ENCODE results near the gene ZNF354B. TPM values are rescaled to one million over a fixed set of nuclear protein-coding genes. Genes with fewer than 3 reads are reported as not detected.

The ZNF354B gene
- total RNA-seq, 1 experiment from 2014 or later: 11.6 TPM

- H3K4me3 ChIP-seq (replicated peaks in 1 of 2; ENCODE audit: low read depth in 1 of 2, low read length in 2 of 2): no peak overlapping the region
- POLR2A ChIA-PET: no interaction called here
- no TSS peak for BruUV-seq (replicated peaks)
- H3K79me2 ChIP-seq (ENCODE audit: insufficient read depth, low read length): no peaks in the 10 kb centered on the region
- no peak overlapping the region for H3K4me2 ChIP-seq (ENCODE audit: low read length)
- H3K36me3 ChIP-seq (ENCODE audit: control insufficient read depth in 1 of 2, insufficient read depth in 2 of 2, low read length in 2 of 2): no peaks in the 10 kb centered on the region
- H4K20me1 ChIP-seq (ENCODE audit: insufficient read depth): no peaks in the 10 kb centered on the region
- no peak overlapping the region for H2AFZ ChIP-seq (ENCODE audit: low read depth, low read length, poor library complexity, severe bottlenecking)
- no peak overlapping the region for H3K27ac ChIP-seq (ENCODE audit: low read depth, low read length)
- H3K9ac ChIP-seq (ENCODE audit: low read length): no peak overlapping the region
- H3K9me2 ChIP-seq (ENCODE audit: insufficient read depth): no peaks in the 10 kb centered on the region
- intact Hi-C loops (cut with micrococcal nuclease): loop anchor here (10.0 kb wide), 1 partner anchor 227 kb away; the partner anchor contains the start of gene CLK4
- ATAC-seq (no peak), DNase-seq (ENCODE audit: low read depth, low spot score) (no peak)
- H3K27me3 ChIP-seq (ENCODE audit: insufficient read depth, low read length): no peaks in the 10 kb centered on the region
- CTCF ChIA-PET: no interaction called here
- RAD21 ChIA-PET (ENCODE audit: low non-redundant PET in 1 of 2, low total read pairs in 2 of 2, uncharacterized antibody in 2 of 2, unreplicated experiment in 2 of 2): no interaction called here
- TF ChIP-seq MAX (IDR thresholded peaks at IDR 0.05): no peak
- TF ChIP-seq CEBPB (IDR thresholded peaks at IDR 0.05; ENCODE audit: low read depth): no peak
- no peak for TF ChIP-seq TCF7L2 (IDR thresholded peaks at IDR 0.05; ENCODE audit: borderline replicate concordance, extremely low read depth, insufficient read depth, insufficient read length)
- TF ChIP-seq EZH2 (IDR thresholded peaks at IDR 0.05): no peak
- no peak for TF ChIP-seq YY1 (IDR thresholded peaks at IDR 0.05; ENCODE audit: extremely low read depth, insufficient replicate concordance, low read depth, low read length)
- TF ChIP-seq EGR1 (IDR thresholded peaks at IDR 0.05; ENCODE audit: low read depth): no peak
- TF ChIP-seq RAD21 (IDR thresholded peaks at IDR 0.05; ENCODE audit: low read depth): no peak
- no peak for TF ChIP-seq ZNF274 (IDR thresholded peaks at IDR 0.05; ENCODE audit: low read depth, low read length)
- TF ChIP-seq POLR2AphosphoS5 (IDR thresholded peaks at IDR 0.05; ENCODE audit: low read depth, low read length): no peak
- no peak for TF ChIP-seq ELF1 (IDR thresholded peaks at IDR 0.05; ENCODE audit: borderline replicate concordance, low read depth)
- no peaks in the 10 kb centered on the region for H3K9me3 ChIP-seq (ENCODE audit: control insufficient read depth in 1 of 2, insufficient read depth in 1 of 2, low read depth in 1 of 2, low read length in 2 of 2)
- H3K4me1 ChIP-seq (ENCODE audit: control insufficient read depth in 1 of 2, insufficient read depth in 2 of 2, low read length in 2 of 2): no peaks in the 10 kb centered on the region
Measured at GRCh38 chr5:178851951-178852350, 7.8 kb upstream of the ZNF354B start.

- H3K4me3 ChIP-seq (replicated peaks in 1 of 2; ENCODE audit: low read depth in 1 of 2, low read length in 2 of 2): no peak overlapping the region
- no peak overlapping the region for H3K9ac ChIP-seq (ENCODE audit: low read length)
- no peaks in the 10 kb centered on the region for H3K9me2 ChIP-seq (ENCODE audit: insufficient read depth)
- BruUV-seq (replicated peaks): no TSS peak
- H3K36me3 ChIP-seq (ENCODE audit: control insufficient read depth in 1 of 2, insufficient read depth in 2 of 2, low read length in 2 of 2): no peaks in the 10 kb centered on the region
- DNase-seq (ENCODE audit: low read depth, low spot score) (no peak), ATAC-seq (no peak)
- RAD21 ChIA-PET (ENCODE audit: low non-redundant PET in 1 of 2, low total read pairs in 2 of 2, uncharacterized antibody in 2 of 2, unreplicated experiment in 2 of 2): no interaction called here
- POLR2A ChIA-PET: no interaction called here
- H3K4me2 ChIP-seq (ENCODE audit: low read length): no peak overlapping the region
- CTCF ChIA-PET: no interaction called here
- no peaks in the 10 kb centered on the region for H3K27me3 ChIP-seq (ENCODE audit: insufficient read depth, low read length)
- intact Hi-C loops (cut with micrococcal nuclease): loop anchor here (10.0 kb wide), 1 partner anchor 229 kb away; the partner anchor contains the start of gene CLK4
- H3K79me2 ChIP-seq (ENCODE audit: insufficient read depth, low read length): no peaks in the 10 kb centered on the region
- no peaks in the 10 kb centered on the region for H4K20me1 ChIP-seq (ENCODE audit: insufficient read depth)
- TF ChIP-seq EZH2 (IDR thresholded peaks at IDR 0.05) (no peak), MAX (IDR thresholded peaks at IDR 0.05) (no peak), ELF1 (IDR thresholded peaks at IDR 0.05; ENCODE audit: borderline replicate concordance, low read depth) (no peak), ZBTB33 (IDR thresholded peaks at IDR 0.05; ENCODE audit: extremely low read depth, insufficient replicate concordance, low read length) (no peak), POLR2AphosphoS5 (IDR thresholded peaks at IDR 0.05; ENCODE audit: low read depth, low read length) (no peak), POLR2A (IDR thresholded peaks at IDR 0.05; ENCODE audit: borderline replicate concordance, extremely low read depth, insufficient read depth, insufficient read length) (no peak), TCF7L2 (IDR thresholded peaks at IDR 0.05; ENCODE audit: borderline replicate concordance, extremely low read depth, insufficient read depth, insufficient read length) (no peak), SIN3A (IDR thresholded peaks at IDR 0.05; ENCODE audit: low read depth) (no peak), JUND (IDR thresholded peaks at IDR 0.05) (no peak), ZFX (IDR thresholded peaks at IDR 0.05) (no peak), SP1 (IDR thresholded peaks at IDR 0.05; ENCODE audit: low read depth) (no peak)
- H3K27ac ChIP-seq (ENCODE audit: low read depth, low read length): no peak overlapping the region
- no peak overlapping the region for H2AFZ ChIP-seq (ENCODE audit: low read depth, low read length, poor library complexity, severe bottlenecking)
- peaks cover 5% of the 10 kb centered on the region in 2 experiments; a peak in 2 of 4 replicates for H3K4me1 ChIP-seq (ENCODE audit: control insufficient read depth in 1 of 2, insufficient read depth in 2 of 2, low read length in 2 of 2)
- H3K9me3 ChIP-seq (ENCODE audit: control insufficient read depth in 1 of 2, insufficient read depth in 1 of 2, low read depth in 1 of 2, low read length in 2 of 2): no peaks in the 10 kb centered on the region
Measured at GRCh38 chr5:178854284-178854683, 5.5 kb upstream of the ZNF354B start.
